Stomach (tissue), 9 donors: Measurements from ENCODE around the gene SLC25A23. TPM values are rescaled to one million over a fixed set of nuclear protein-coding genes. Genes with fewer than 3 reads are reported as not detected.

Source experiments
- DNase-seq, 2 donors: peaks; one replicate each; pipeline versions ENCODE4 v3.0.0 to v3.0.0-alpha.2; 2013 to 2019
- H3K27ac ChIP-seq, 5 donors: fragments of 200-600 bp in 4 of 5; sonication (generic) in 4 of 5; one replicate each; pipeline ENCODE4 v1.5.1; 2013 to 2019; ENCODE audit warnings: mild to moderate bottlenecking in 1 of 5, moderate library complexity in 1 of 5
- H3K27me3 ChIP-seq, 3 donors: fragments of 200-600 bp; sonication (generic); one replicate each; pipeline ENCODE4 v1.5.1; 2017 to 2019; ENCODE audit warnings: mixed run types in 1 of 3
- H3K36me3 ChIP-seq, 4 donors: fragments of 200-600 bp; sonication (generic); 1 replicate in 3 of 4; 2 replicates in 1 of 4; pipeline ENCODE4 v1.5.1; 2016 to 2019
- H3K4me1 ChIP-seq, 4 donors: fragments of 200-600 bp; sonication (generic); one replicate each; pipeline ENCODE4 v1.5.1; 2016 to 2019
- H3K4me3 ChIP-seq, 4 donors: fragments of 200-600 bp; sonication (generic) in 3 of 4; one replicate each; pipeline ENCODE4 v1.5.1; 2016 to 2019; ENCODE audit warnings: mild to moderate bottlenecking in 1 of 4
- H3K9me3 ChIP-seq, 4 donors: fragments of 200-600 bp; sonication (generic); one replicate each; pipeline ENCODE4 v1.5.1; 2016 to 2019
- EP300 ChIP-seq: sonication (generic); formaldehyde crosslinking; IDR thresholded peaks from one replicate; pipeline ENCODE4 v1.6.1; 2017; ENCODE audit warnings: antibody characterized with exemption
- POLR2A ChIP-seq, 4 donors: fragments of 450-650 bp; IDR thresholded peaks; one replicate each; pipeline ENCODE4 v1.6.1; 2016; ENCODE audit warnings: antibody characterized with exemption in 4 of 4, control low read depth in 2 of 4, mild to moderate bottlenecking in 1 of 4, moderate library complexity in 1 of 4
- POLR2AphosphoS5 ChIP-seq, 3 donors: sonication (generic); formaldehyde crosslinking; IDR thresholded peaks; one replicate each; pipeline ENCODE4 v1.6.1; 2016; ENCODE audit warnings: antibody characterized with exemption in 3 of 3
- WGBS, 5 donors: extraction: QIAGEN DNeasy Blood & Tissue Kit in 3 of 5; methylation state at CpG; one replicate each; pipeline versions ENCODE4 v1.1.5 to v1.1.7; 2013 to 2018; 5-methylcytosine and 5-hydroxymethylcytosine counted together
- intact Hi-C: fragments of 100-400 bp; cut with DNase I; formaldehyde crosslinking; loops from one replicate; pipeline ENCODE4 v1.15.1; 2023; ENCODE audit warnings: low total_unique reads
- polyA plus RNA-seq, 3 donors: library from polyadenylated mRNA; stranded (reverse); fragments of 200-250 nt; gene quantifications; one replicate each; pipeline ENCODE4 v1.2.3, GENCODE V29; 2013
- total RNA-seq, 5 donors: library from RNA; depleted of rRNA; stranded (reverse); fragments of >200 nt; gene quantifications; one replicate each; pipeline versions ENCODE4 v1.1.0 to v1.2.3, GENCODE V29; 2014 to 2016
- TF ChIP-seq, protein P1 (sequence below), 7 experiments: fragments of 450-650 bp in 4 of 7; fragments of 200-600 bp in 3 of 7; sonication (generic) in 3 of 7; IDR thresholded peaks; one replicate each; pipeline ENCODE4 v1.5.1; 2016 to 2019; ENCODE audit warnings: antibody characterized with exemption in 7 of 7, control low read depth in 2 of 7, mild to moderate bottlenecking in 1 of 7
- donor health status: healthy with polysubstance abuse.
- donor health status: Bipolar disorder and iron deficiency.
- donor health status: healthy.

The SLC25A23 gene
- total and polyA plus RNA-seq, 8 donors = 20.7 to 191 (median 38.3) TPM

DNA sequence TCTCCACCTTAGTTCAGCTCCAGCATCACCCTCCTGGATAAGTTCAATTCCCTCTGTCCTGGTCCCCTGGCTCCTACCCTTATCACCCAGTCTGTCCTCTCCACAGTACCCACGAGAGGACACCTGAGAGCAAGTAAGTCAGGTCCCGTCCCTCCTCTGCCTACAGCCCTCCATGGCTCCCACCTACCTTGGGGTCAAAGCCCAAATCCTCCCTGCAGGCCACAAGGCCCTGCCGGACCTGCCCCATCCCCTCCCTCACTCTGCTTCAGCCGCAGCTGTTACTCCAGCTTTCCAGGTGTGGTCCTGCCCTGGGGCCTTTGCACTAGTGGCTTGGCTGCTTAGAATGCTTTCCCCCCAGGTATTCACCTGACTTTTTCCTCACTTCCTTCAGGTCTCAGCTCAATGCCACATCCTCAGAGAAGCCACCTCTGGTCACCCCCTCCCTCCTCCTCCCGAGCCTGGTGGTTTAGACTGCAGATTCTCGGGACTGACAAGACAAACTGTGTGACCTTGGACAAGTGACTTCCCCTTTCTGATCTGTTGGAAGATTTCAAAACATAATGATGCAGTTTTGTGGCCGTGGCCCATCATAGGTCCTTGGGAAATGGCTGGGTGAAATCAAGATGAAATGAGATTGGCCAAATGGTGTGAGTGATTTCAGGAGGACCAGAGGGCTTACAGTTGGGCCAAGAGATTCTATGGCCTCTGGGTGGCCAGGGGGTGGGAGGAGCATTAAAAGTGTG lies 38.9 kb upstream of the SLC25A23 start:
- intact Hi-C loops = no loop called here
- H3K4me1 ChIP-seq = peaks cover 9 to 13% (median 13%) of the 10 kb centered on the region in 4 donors
- no peak for TF ChIP-seq EP300
- no peak for TF ChIP-seq POLR2A (IDR thresholded peaks at IDR 0.05)
- TF ChIP-seq POLR2AphosphoS5 (IDR thresholded peaks at IDR 0.05) = no peak
- TF ChIP-seq, protein P1, sequence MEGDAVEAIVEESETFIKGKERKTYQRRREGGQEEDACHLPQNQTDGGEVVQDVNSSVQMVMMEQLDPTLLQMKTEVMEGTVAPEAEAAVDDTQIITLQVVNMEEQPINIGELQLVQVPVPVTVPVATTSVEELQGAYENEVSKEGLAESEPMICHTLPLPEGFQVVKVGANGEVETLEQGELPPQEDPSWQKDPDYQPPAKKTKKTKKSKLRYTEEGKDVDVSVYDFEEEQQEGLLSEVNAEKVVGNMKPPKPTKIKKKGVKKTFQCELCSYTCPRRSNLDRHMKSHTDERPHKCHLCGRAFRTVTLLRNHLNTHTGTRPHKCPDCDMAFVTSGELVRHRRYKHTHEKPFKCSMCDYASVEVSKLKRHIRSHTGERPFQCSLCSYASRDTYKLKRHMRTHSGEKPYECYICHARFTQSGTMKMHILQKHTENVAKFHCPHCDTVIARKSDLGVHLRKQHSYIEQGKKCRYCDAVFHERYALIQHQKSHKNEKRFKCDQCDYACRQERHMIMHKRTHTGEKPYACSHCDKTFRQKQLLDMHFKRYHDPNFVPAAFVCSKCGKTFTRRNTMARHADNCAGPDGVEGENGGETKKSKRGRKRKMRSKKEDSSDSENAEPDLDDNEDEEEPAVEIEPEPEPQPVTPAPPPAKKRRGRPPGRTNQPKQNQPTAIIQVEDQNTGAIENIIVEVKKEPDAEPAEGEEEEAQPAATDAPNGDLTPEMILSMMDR (IDR thresholded peaks at IDR 0.05) = no peak
- no peaks in the 10 kb centered on the region for H3K9me3 ChIP-seq
- DNase-seq = no peak
- no peak overlapping the region for H3K27ac ChIP-seq
- H3K27me3 ChIP-seq = peaks cover 17 to 54% (median 27%) of the 10 kb centered on the region in 3 donors
- WGBS, 5 donors = 64 to 76% (median 66%) methylated on average over 7 of the region's 7 CpGs
- H3K36me3 ChIP-seq = no peaks in the 10 kb centered on the region
- no peak overlapping the region for H3K4me3 ChIP-seq

DNA sequence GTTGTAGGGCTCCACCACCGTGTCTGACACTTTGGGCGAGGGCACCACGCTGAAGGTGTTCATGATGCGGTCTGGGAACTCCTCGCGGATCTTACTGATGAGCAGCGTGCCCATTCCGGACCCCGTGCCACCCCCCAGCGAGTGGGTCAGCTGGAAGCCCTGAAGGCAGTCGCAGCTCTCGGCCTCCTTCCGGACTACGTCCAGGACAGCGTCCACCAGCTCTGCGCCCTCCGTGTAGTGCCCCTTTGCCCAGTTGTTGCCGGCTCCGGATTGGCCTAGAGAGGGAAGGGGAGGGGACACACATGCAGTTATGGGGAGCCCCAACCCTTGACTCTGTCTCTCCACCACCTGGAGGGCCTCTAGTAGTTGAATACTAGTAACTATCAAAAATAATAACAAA lies 36.4 kb upstream of the SLC25A23 start:
- 89 to 97% (median 96%) methylated on average over 16 to 19 of the region's 19 CpGs for WGBS, 5 donors
- Histone ChIP-seq H3K4me3 (no peak overlapping the region), H3K27me3 (peaks cover 0 to 29% (median 3%) of the 10 kb centered on the region in 3 donors), H3K9me3 (peaks cover 0 to 12% (median 9%) of the 10 kb centered on the region in 4 donors), H3K4me1 (no peaks in the 10 kb centered on the region), H3K27ac (no peak overlapping the region), H3K36me3 (no peaks in the 10 kb centered on the region)
- DNase-seq = no peak
- intact Hi-C loops = no loop called here
- TF ChIP-seq POLR2AphosphoS5 (IDR thresholded peaks at IDR 0.05) (no peak), POLR2A (IDR thresholded peaks at IDR 0.05) (no peak), EP300 (no peak)
- TF ChIP-seq, protein P1 (IDR thresholded peaks at IDR 0.05) = no peak

DNA sequence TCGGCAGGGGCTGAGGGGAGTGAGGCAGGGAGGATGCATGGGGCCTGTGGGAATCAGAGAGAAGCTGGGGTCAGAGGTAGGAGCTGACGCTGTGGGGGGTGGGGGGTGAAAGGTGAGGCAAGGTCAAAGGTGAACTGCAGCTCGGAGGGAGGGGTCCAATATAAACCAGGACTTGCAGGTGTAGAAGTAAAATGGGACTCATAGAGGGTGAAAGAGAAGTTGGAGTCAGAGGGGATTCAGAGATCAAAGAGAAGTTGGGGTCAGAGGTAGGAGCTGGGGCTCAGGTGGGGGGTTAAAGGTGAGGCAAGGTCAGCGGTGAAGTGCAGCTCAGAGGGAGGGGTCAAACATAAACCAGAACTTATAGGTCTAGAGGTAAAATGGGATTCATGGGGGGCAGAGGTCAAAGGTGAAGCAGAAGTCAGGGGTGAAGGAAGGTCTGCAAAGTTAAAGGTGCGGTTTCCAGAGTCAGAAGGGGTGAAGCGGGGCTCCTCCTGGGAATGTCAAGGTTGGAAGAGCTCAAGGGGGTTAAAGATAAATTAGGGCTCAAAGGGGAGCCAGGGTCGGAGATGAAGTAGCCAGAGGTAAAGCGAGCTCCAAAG lies 34.9 kb upstream of the SLC25A23 start:
- H3K27ac ChIP-seq = no peak overlapping the region
- H3K4me3 ChIP-seq = no peak overlapping the region
- intact Hi-C loops = no loop called here
- TF ChIP-seq POLR2AphosphoS5 (IDR thresholded peaks at IDR 0.05) (no peak), POLR2A (IDR thresholded peaks at IDR 0.05) (no peak), EP300 (no peak)
- TF ChIP-seq, protein P1 (IDR thresholded peaks at IDR 0.05) = no peak
- H3K4me1 ChIP-seq = no peaks in the 10 kb centered on the region
- peaks cover 0 to 16% (median 0%) of the 10 kb centered on the region in 3 donors for H3K27me3 ChIP-seq
- peaks cover 0 to 12% (median 9%) of the 10 kb centered on the region in 4 donors for H3K9me3 ChIP-seq
- no peaks in the 10 kb centered on the region for H3K36me3 ChIP-seq
- no peak for DNase-seq
- WGBS, 5 donors = 73 to 78% (median 75%) methylated on average over 8 of the region's 8 CpGs

DNA sequence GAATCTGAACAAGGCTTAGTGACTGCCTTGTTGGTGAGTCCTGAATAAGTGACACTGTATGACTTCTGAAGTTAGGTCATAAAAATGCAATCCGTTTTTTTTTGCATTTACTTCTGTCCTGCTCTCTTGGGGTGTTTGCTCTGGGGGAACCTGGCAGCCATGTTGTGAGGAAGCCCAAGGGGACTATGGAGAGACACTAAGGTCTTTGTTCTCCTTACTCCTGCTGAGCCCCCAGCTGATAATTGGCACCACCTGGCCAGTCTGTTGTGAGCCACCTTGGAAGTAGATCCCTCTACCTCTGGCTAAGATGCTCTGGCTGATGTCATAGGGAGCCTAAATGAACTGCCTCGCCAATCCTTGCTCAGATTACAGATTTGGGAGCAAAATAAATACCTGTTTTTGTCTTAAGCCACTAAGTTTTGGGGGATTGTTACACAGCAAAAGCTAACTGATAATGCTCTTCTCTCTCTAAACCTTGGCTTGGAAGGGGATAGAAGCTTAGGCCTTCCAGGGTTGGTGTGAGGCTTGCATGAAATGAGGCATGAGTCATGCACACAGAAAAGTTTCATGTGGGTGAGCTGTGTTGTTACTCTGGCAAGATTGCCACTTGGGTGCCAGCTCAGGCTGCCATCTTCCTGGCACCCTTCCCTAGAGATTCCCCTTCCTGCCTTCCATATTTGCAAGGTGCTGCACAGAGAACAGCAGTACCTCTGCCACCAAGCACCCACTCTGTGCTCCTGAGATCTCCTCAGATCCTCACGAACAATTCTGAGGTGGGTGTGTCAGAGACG lies 32.4 kb upstream of the SLC25A23 start:
- H3K4me3 ChIP-seq = no peak overlapping the region
- H3K36me3 ChIP-seq = no peaks in the 10 kb centered on the region
- H3K9me3 ChIP-seq = peaks cover 0 to 12% (median 9%) of the 10 kb centered on the region in 4 donors
- 81 to 89% (median 82%) methylated on average over 4 of the region's 4 CpGs for WGBS, 5 donors
- no peaks in the 10 kb centered on the region for H3K4me1 ChIP-seq
- intact Hi-C loops = no loop called here
- TF ChIP-seq POLR2AphosphoS5 (IDR thresholded peaks at IDR 0.05) = no peak
- TF ChIP-seq, protein P1 (IDR thresholded peaks at IDR 0.05) = no peak
- H3K27ac ChIP-seq = no peak overlapping the region
- DNase-seq = no peak
- peaks cover 0 to 8% (median 0%) of the 10 kb centered on the region in 3 donors for H3K27me3 ChIP-seq
